GM12873 (cell line): ENCODE results near the gene ABI3BP.

ENCODE experiments used
- TF ChIP-seq, protein P1 (sequence below): IDR thresholded peaks from 2 replicates; pipeline ENCODE4 v1.5.1; 2012; ENCODE audit warnings: low read depth, mild to moderate bottlenecking, moderate library complexity, low read length, control low read depth; ENCODE audit not compliant: insufficient read depth; ENCODE audit errors: missing control alignments

ABI3BP gene

DNA sequence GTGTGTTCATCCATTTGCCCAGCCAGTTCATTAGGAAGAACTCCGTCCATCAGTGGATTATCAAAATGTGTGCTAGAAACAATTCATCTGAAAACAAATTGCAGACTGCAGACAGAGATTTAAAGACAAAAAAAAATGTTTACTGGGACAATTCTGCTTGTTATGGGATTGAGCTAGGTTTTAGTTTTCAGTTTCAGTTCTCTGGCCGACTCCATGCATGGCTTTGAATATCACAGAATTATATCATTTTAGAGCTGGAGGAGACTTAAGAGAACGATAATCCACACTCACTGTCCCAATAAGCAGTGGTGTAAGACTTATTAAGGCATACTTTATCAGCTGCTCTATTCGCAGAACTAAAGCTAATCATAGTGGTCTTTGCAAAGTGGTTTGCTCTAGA lies 232.8 kb downstream of the ABI3BP start:
- TF ChIP-seq, protein P1, sequence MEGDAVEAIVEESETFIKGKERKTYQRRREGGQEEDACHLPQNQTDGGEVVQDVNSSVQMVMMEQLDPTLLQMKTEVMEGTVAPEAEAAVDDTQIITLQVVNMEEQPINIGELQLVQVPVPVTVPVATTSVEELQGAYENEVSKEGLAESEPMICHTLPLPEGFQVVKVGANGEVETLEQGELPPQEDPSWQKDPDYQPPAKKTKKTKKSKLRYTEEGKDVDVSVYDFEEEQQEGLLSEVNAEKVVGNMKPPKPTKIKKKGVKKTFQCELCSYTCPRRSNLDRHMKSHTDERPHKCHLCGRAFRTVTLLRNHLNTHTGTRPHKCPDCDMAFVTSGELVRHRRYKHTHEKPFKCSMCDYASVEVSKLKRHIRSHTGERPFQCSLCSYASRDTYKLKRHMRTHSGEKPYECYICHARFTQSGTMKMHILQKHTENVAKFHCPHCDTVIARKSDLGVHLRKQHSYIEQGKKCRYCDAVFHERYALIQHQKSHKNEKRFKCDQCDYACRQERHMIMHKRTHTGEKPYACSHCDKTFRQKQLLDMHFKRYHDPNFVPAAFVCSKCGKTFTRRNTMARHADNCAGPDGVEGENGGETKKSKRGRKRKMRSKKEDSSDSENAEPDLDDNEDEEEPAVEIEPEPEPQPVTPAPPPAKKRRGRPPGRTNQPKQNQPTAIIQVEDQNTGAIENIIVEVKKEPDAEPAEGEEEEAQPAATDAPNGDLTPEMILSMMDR, result no peak

DNA sequence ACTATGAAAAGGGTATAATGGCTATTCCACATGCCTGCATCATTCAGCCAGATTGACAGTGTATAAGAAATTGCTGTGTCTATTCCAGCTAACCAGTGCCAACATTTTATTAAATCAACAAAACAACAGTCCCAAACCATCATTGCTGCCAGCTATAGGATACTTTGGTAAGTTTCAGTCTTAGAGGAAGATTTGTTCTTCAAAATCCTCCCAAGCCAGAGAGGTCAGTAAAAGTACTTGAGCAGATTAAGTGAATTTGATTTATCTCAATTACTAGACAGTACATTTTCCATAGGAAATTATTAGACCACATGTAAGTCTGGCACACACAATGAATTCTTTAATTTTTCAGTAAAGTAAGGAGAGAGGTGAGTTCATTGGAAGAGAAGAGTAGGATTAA lies 233.3 kb downstream of the ABI3BP start:
- TF ChIP-seq, protein P1, result no peak

DNA sequence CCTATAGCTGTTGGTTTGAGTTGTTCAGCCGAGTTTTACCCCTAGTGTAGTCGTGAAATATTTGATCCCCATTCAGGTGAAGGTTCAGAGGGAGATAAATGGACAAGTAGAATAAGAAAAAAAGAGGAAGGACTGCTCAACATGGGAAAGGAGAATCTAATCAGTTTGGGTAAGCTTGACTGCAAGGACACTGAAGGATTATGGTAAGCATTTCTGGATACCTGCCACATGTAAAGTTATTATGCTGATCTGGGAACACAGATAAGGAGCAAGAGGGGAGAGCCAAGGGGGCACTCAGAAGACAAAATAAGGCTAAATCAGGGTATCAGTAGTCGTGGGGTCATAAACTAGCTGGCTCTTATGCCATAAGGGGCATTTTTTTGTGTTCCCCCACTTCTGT lies 234.1 kb downstream of the ABI3BP start:
- TF ChIP-seq, protein P1, result no peak

DNA sequence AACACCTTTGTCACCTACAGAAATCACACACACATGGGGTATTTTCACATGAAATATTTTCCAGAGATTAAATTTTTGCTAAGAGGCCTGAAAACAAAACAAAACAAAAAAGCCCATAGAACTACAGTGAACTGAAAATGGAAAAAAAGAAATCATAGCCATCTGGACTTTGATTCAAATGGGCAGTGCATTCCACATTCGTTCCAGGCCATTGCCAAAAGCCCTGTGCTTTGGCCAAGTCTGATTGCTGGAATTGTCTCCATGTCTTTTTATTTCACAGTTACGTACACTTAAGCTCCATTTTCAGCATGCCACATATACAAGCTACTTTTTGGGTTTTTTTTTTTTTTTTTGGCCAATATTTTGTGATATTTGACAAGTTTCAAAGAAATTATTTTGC lies 236.8 kb downstream of the ABI3BP start:
- TF ChIP-seq, protein P1, result no peak

DNA sequence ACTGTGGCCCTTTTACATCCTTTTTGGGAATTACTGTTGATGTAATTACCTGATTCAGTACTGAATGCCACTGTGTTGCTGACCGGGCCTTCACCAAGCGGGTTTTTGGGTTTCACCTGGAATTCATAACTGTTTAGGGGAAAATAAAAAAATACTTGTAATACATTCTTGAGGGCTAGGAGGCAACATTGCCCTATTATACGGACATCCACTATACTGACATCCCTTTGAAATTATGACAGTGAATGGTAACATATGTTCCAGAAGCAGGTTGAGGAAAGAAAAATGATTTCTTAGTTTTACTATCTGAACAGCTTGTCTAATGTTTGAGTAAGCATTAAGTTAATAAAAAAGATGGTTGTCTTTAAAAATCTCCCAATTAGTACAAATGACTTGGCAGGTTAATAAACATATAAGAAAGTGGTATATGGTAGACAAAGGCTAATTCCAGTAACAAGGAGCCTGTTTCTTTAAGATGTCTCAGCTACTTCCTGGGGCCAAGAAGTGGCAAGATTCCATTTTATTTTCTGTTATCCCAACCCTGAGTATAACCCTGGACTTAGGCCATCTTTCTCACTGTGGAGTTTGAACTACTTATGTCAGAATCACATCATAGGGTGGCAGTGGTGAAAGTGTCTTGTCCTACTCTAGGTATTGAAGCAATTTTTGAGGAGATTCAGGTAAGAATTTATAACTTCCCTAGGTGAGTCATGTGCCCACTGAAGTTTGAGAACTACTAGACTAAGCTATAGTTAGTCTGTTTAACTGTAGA lies 238.5 kb downstream of the ABI3BP start:
- TF ChIP-seq, protein P1, result no peak

DNA sequence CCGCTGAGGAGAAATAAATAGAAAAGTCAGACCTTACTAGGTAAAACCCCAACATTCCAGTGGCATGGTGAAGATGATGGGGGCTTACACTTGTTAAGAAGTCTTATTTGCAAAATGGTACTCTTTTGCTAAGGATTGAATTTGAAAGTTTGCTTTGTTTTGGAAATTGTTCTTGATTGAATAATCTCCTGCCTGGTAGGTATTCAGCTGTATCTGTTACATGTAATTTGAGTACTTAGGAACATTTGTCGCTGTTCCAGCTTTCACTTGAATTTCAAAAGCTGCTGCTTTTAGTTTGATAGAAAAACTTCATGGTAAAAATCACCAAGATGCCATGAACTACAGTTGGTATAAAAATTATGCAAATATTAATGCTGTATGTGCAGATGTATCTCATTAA lies 239.4 kb downstream of the ABI3BP start:
- TF ChIP-seq, protein P1, result no peak

DNA sequence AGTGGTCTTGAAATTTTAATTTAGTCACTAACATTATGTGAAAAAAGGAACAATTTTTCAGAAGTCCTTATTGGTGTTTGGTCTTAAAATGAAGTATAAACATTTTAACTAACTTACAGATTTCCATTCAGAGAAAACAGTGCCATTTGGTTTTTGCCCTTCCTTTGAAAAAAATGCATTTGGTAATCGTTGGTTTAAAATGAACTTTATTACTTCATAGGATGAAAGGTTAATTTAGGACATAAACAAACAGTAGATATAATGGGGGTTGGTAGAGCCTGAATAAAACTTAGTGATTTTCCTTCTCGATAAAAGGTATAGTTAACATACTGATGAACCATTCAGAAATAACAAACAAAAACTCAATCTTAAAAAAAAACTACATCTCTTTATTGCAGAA lies 244.3 kb downstream of the ABI3BP start:
- TF ChIP-seq, protein P1, result no peak

DNA sequence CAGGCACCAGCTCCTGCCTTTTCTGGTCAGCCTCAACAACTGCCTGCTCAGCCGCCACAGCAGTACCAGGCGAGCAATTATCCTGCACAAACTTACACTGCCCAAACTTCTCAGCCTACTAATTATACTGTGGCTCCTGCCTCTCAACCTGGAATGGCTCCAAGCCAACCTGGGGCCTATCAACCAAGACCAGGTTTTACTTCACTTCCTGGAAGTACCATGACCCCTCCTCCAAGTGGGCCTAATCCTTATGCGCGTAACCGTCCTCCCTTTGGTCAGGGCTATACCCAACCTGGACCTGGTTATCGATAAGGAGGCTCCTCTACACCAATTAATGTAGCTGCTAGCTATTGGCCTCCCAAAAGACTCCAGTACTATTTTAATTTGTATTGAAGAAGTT lies 245.0 kb downstream of the ABI3BP start:
- TF ChIP-seq, protein P1, result no peak
